HL-60 (cell line): ENCODE measurements around the gene KCTD5.

ENCODE experiments used
- DNase-seq, 2 experiments: peaks; one replicate each; pipeline ENCODE4 v3.0.0-alpha.2; 2010 to 2020; ENCODE audit warnings: low read depth in 1 of 2, low spot score in 1 of 2
- H3K27ac ChIP-seq: fragments of 250-450 bp; sonication (Bioruptor Pico); replicated peaks from 2 replicates; pipeline ENCODE4 v1.5.1; 2020; ENCODE audit warnings: mild to moderate bottlenecking, moderate library complexity
- H3K27me3 ChIP-seq: fragments of 250-450 bp; sonication (Bioruptor Pico); 2 replicates; pipeline ENCODE4 v1.5.1; 2021; ENCODE audit warnings: mild to moderate bottlenecking, moderate library complexity; ENCODE audit not compliant: insufficient read depth, poor library complexity, severe bottlenecking
- H3K4me3 ChIP-seq: replicated peaks from 2 replicates; pipeline ENCODE4 v1.5.1; 2011; ENCODE audit warnings: mild to moderate bottlenecking, control low read depth, low read length; ENCODE audit not compliant: insufficient read depth
- CTCF ChIP-seq: IDR thresholded peaks from one replicate; pipeline ENCODE4 v1.5.1; 2011; ENCODE audit warnings: low read length, control low read depth, inconsistent platforms; ENCODE audit not compliant: insufficient read depth
- GABPA ChIP-seq: IDR thresholded peaks from 2 replicates; pipeline ENCODE4 v1.6.1; 2012; ENCODE audit warnings: low read depth
- POLR2AphosphoS5 ChIP-seq: IDR thresholded peaks from 2 replicates; pipeline ENCODE4 v1.6.1; 2012; ENCODE audit warnings: low read depth
- REST ChIP-seq: IDR thresholded peaks from 2 replicates; pipeline ENCODE4 v1.6.1; 2012; ENCODE audit warnings: low read depth; ENCODE audit not compliant: insufficient replicate concordance
- SPI1 ChIP-seq: IDR thresholded peaks from 2 replicates; pipeline ENCODE4 v1.6.1; 2012; ENCODE audit warnings: low read depth, mild to moderate bottlenecking, borderline replicate concordance

KCTD5 gene

GRCh38 chr16:2708290-2708639 is 25.9 kb downstream of the KCTD5 start:
- Histone ChIP-seq H3K27ac (no peak overlapping the region), H3K4me3 (no peak overlapping the region), H3K27me3 (no peaks in the 10 kb centered on the region)
- no peak for DNase-seq
- TF ChIP-seq SPI1 (no peak), GABPA (no peak), REST (no peak), CTCF (no peak)

GRCh38 chr16:2708955-2709587 is 26.7 kb downstream of the KCTD5 start:
- no peaks in the 10 kb centered on the region for H3K27me3 ChIP-seq
- no peak for DNase-seq
- no peak overlapping the region for H3K27ac ChIP-seq
- no peak for TF ChIP-seq CTCF
- TF ChIP-seq POLR2AphosphoS5: no peak
- TF ChIP-seq REST: no peak
- no peak for TF ChIP-seq GABPA
- TF ChIP-seq SPI1: no peak
- no peak overlapping the region for H3K4me3 ChIP-seq

- DNase-seq: no peak
- no peak for TF ChIP-seq CTCF
- TF ChIP-seq GABPA: no peak
- TF ChIP-seq POLR2AphosphoS5: no peak
- TF ChIP-seq REST: no peak
- TF ChIP-seq SPI1: no peak
- no peak overlapping the region for H3K27ac ChIP-seq
These were observed 27.3 kb downstream of the KCTD5 start for GRCh38 chr16:2709588-2709984.

More at GRCh38 chr16:2709588-2709984, 27.3 kb downstream of the KCTD5 start:
- H3K4me3 ChIP-seq: no peak overlapping the region
- H3K27me3 ChIP-seq: no peaks in the 10 kb centered on the region
